Epidermal melanocyte (primary cell): Measurements from ENCODE around the gene ZFHX3.

Experiments used
- DNase-seq: peaks from one replicate; pipeline ENCODE4 v3.0.0; 2011; ENCODE audit warnings: low spot score; ENCODE audit not compliant: insufficient read length

ZFHX3 gene

DNA sequence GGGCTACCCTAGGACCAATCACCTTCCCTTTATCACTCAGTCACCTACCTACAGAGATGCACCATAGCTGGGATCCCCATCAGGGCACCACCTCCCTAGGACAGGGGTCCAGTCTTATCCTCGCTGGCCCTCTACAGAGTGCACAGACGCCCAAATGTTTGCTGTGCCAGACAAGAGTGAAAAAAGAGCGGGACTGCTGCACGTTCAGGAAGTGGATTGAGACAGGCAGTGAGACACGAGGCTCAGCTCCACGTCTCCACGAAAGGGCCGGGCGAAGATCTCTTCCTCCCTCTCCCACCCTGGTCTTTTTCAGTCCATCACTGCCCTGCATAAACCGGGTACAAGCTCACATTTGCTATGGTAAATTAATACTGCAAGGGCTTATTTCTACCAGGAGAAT, 95.5 kb downstream of the ZFHX3 start:
- DNase-seq = no peak

- DNase-seq = no peak
Observed at GRCh38 chr16:72951916-72952315, 96.0 kb downstream of the ZFHX3 start.

DNA sequence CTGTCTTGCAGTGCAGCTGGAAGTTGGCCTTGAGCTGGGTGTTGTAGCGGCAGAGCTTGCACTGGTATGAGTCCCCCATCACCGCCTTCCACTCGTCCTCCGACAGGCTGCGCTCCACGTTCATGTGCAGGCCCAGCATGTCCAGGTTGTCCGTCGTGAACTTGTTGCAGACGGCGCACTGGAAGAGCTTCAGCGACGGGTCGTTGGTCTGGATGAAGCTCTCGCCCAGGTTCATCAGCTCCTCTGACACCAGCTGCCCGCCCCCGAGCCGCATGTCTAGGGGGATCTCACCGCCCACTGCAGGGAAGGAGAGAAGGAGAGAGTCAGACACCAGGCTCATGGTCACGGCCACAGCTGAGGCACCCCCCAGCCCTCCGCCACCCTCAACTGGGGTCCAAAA, 97.3 kb downstream of the ZFHX3 start:
- no peak for DNase-seq

GRCh38 chr16:72948238-72948829, 99.6 kb downstream of the ZFHX3 start:
- no peak for DNase-seq

DNA sequence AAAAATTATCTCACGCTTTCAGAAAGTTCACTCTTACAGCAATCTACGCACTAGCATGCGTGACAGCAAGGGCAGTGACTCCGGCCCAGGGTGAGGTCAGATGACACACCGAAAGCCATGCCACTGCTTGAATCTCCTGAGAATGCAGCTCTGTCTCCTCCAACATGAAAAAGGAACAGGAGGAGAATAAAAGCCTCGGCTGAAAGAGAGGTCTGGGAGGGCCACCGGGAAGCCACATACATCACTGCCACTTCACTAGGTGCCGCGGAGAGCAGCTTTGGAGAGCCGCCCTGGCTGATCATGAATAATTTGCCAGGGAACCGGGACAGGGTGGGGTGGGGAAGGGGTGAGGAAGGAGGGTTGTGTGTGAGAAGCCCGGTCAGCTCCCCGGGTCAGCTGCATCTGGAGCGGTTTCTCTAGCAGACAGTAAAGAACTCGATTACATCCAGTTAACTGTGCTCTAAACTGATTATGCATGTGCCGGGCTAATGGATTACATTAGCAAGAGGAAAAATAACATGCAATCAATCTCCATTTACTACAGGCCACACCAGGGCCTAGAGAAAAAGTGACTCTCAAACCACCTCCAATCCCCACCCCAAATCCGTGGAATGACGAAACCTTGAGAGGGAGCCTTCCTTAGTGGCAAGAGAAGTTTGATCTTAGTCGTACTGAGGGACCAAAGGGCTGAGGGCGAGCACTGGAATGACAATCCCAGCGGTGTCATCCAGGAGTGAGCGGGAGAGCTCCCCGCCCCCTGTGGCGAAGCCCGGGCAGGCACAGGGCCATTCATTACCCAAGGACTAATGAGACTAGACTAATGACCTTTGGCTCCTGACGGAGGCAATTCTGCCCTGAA, 100.3 kb downstream of the ZFHX3 start:
- DNase-seq = no peak

DNA sequence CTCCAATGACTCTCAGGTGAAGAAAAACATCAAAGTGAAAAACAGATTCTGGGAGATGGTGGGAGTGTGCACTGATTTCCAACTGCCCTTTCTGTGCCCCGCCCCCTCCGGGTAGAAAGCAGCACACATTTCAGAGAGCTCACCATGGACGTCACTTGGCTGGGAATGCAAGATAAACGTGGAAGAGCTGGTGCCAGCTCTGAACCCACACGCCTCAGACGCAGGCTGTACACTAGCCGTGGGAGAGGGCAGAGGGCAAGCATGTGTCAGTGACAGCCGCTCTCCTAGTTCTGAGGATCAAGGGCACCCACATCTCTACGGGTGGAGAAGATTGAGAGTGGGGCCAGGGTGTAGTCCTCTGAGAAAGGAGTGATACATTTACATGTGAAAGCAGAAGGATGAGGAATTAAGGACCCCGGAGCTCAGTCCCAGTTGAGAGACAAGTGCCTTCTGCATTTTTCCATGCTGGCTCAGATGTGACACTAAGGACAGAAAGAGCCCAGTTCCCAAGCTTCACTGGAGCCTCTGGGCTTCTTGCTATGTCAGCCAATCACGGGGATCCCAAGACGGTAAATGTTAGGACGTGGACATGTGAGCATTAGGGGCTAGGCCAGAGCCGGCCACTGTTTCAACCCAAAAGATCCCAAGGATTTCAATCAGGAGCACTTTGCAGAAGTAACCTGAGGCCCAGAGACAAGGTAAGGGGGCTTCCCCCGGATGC, 101.3 kb downstream of the ZFHX3 start:
- no peak for DNase-seq

- DNase-seq = no peak
Observed at GRCh38 chr16:72946063-72946462, 101.9 kb downstream of the ZFHX3 start.

- no peak for DNase-seq
Observed at GRCh38 chr16:72945611-72946010, 102.3 kb downstream of the ZFHX3 start.

GRCh38 chr16:72944757-72945485, 103.0 kb downstream of the ZFHX3 start:
- no peak for DNase-seq

DNA sequence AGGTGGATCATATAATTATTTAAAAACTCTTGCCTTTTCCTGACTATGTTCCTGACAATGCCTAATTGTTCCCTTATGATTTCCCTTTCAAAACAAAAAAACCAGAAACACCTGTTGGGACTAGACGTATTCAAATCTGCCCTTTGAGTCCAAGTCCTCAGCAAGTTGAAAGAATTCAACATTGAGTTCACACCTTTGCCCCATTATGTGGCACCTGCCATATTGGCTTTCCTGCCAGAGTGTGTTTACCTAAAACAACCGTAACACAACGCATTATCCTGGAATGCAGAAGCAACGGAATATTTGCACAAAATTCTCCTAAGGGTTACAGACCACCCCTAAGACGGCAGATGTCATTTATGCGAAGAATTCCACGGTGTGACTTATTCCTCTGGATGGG, 105.9 kb downstream of the ZFHX3 start:
- no peak for DNase-seq

GRCh38 chr16:72940886-72941285, 107.0 kb downstream of the ZFHX3 start:
- no peak for DNase-seq

- no peak for DNase-seq
Observed at GRCh38 chr16:72939247-72939646, 108.7 kb downstream of the ZFHX3 start.

- no peak for DNase-seq
Observed at GRCh38 chr16:72938795-72939164, 109.1 kb downstream of the ZFHX3 start.

DNA sequence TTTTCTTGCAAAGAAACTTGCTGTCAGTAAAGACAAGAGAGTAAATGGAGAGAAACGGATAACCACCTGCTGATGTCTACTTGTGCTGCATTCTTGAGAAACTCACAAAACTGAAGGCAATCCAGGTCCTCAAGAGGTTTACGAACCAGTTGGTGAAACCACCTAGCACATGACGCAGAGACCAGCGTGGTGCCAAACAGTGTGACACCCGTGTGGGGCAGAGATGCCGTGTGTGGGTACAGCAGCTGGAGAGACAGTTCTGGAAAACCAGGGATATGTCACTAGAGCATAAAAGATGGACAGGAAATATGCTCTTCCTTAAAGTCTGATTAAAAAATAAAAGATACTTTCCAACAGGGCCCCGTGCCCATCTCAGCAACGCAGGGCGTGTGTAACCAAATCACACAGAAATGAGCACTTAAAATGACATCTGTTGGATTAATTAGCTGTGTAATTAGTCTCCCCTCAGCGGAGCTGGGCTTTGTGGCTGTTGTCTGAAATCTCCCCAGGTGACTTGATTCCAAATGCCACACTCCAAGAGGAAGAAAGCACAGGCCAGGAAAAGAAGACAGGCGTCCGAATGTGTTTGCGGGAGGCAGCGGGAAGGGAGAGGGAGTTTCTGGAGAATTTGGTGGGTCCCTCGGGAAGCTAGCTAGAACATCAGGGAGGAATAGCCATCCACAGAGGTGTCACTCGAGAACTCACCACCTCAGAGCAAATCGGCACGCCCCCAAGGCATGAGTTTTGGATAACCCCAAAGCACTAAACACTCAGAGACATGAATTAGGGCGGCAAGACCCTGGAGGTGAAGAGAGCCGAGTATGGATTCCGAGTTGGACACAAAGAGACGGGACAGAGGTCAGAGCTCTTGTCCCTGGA, 109.8 kb downstream of the ZFHX3 start:
- DNase-seq = no peak

GRCh38 chr16:72937360-72937759, 110.6 kb downstream of the ZFHX3 start:
- no peak for DNase-seq

DNA sequence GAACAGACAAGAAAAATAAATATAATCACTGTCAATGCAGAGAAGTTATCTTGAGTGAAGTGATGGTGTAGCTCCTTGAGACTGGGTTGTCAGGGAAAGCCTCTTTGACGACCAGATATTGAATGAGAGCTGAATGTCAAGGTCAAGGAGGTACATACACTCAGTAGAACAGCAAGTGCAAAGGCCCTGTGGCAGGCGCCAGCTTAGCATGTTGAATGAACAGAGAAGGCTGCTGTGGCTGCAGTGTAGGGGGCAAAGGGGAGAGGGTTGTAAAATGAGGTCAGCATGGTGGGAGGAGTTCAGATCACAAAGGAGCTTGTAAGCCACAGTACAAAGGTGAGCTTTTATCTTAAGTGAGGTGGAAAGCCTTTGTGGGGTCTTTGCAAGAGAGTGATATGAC, 111.5 kb downstream of the ZFHX3 start:
- no peak for DNase-seq

- DNase-seq = no peak
Observed at GRCh38 chr16:72935896-72936295, 112.0 kb downstream of the ZFHX3 start.

- DNase-seq = no peak
Observed at GRCh38 chr16:72934636-72935403, 113.1 kb downstream of the ZFHX3 start.

- no peak for DNase-seq
Observed at GRCh38 chr16:72932677-72933335, 115.1 kb downstream of the ZFHX3 start.

- DNase-seq = no peak
Observed at GRCh38 chr16:72932050-72932449, 115.9 kb downstream of the ZFHX3 start.
